B cell (primary cell): ENCODE measurements around the gene GANAB. TPM values are rescaled to one million over a fixed set of nuclear protein-coding genes. Genes with fewer than 3 reads are reported as not detected.
A peak's percentile ranks its signal among the peaks of the same experiment; 100 is the strongest.

Experiments used
- ATAC-seq: fragments of 200-7000 bp; cut with Tn5 transposase; one replicate; pipeline ENCODE4 v1.10.0; 2021; ENCODE audit warnings: low read depth, mild to moderate bottlenecking, moderate number of reproducible peaks, moderate library complexity
- CTCF ChIA-PET: fragments of 350-600 bp; sonication (Branson Sonifier 250); formaldehyde crosslinking; loops from one replicate; lab custom pipeline; 2021; ENCODE audit warnings: antibody characterized with exemption, inconsistent platforms; lab: Charles Lee
- POLR2A ChIA-PET: fragments of 350-600 bp; sonication (Branson Sonifier 250); formaldehyde crosslinking; loops from one replicate; lab custom pipeline; 2021; ENCODE audit warnings: antibody characterized with exemption; lab: Charles Lee
- DNase-seq: peaks from one replicate; pipeline ENCODE4 v3.0.0; 2013
- H2AFZ ChIP-seq: 2 replicates; pipeline ENCODE4 v1.6.1; 2012; ENCODE audit warnings: mild to moderate bottlenecking, low read depth, low read length; ENCODE audit not compliant: insufficient read depth, poor library complexity, severe bottlenecking
- H3K27ac ChIP-seq, 2 donors: 1 replicate in 1 of 2; 2 replicates in 1 of 2; pipeline ENCODE4 v1.5.1; 2012 to 2013; ENCODE audit warnings: low read length in 2 of 2, mild to moderate bottlenecking in 2 of 2, moderate library complexity in 1 of 2
- H3K27me3 ChIP-seq, 4 experiments: fragments of 200-600 bp in 1 of 4; sonication (generic) in 1 of 4; replicated peaks in 1 of 4; 1 replicate in 2 of 4; 2 replicates in 2 of 4; pipeline versions ENCODE4 v1.6.1 to v1.7.0; 2013 to 2016; ENCODE audit warnings: low read length in 3 of 4, mild to moderate bottlenecking in 2 of 4, mixed read lengths in 1 of 4, moderate library complexity in 1 of 4; ENCODE audit not compliant: insufficient read depth in 4 of 4, control insufficient read depth in 3 of 4; ENCODE audit errors: control extremely low read depth in 1 of 4
- H3K36me3 ChIP-seq, 2 experiments: replicated peaks in 1 of 2; 1 replicate in 1 of 2; 2 replicates in 1 of 2; pipeline versions ENCODE4 v1.6.1 to v1.7.1; 2013; ENCODE audit warnings: low read length in 1 of 2; ENCODE audit not compliant: insufficient read depth in 2 of 2, control insufficient read depth in 1 of 2; ENCODE audit errors: control extremely low read depth in 1 of 2, extremely low read depth in 1 of 2
- H3K4me1 ChIP-seq, 2 donors: fragments of 200-600 bp in 1 of 2; sonication (generic) in 1 of 2; 1 replicate in 1 of 2; 2 replicates in 1 of 2; pipeline versions ENCODE4 v1.5.1 to v1.6.1; 2013 to 2017; ENCODE audit warnings: low read length in 2 of 2; ENCODE audit not compliant: control insufficient read depth in 2 of 2, insufficient read depth in 2 of 2
- H3K4me2 ChIP-seq: replicated peaks from 2 replicates; pipeline ENCODE3; 2012; ENCODE audit warnings: mild to moderate bottlenecking, low read depth, low read length; ENCODE audit not compliant: poor library complexity, severe bottlenecking
- H3K4me3 ChIP-seq, 5 experiments: fragments of 200-600 bp in 1 of 5; sonication (generic) in 1 of 5; 1 replicate in 3 of 5; 2 replicates in 2 of 5; pipeline versions ENCODE4 v1.5.1 to v1.7.0; 2011 to 2016; ENCODE audit warnings: low read length in 4 of 5, mild to moderate bottlenecking in 4 of 5, low read depth in 2 of 5, control low read depth in 1 of 5, moderate library complexity in 1 of 5; ENCODE audit not compliant: insufficient read depth in 1 of 5; ENCODE audit errors: control extremely low read depth in 1 of 5, extremely low read depth in 1 of 5
- H3K79me2 ChIP-seq: fragments of 200-600 bp; sonication (generic); one replicate; pipeline ENCODE4 v1.6.0; 2016; ENCODE audit warnings: low read length; ENCODE audit not compliant: control insufficient read depth, insufficient read depth
- H3K9ac ChIP-seq: fragments of 200-600 bp; sonication (generic); 2 replicates; pipeline ENCODE4 v1.6.1; 2017; ENCODE audit warnings: mild to moderate bottlenecking, low read length, moderate library complexity
- H3K9me3 ChIP-seq, 3 donors: one replicate each; pipeline versions ENCODE4 v1.6.1 to v1.7.1; 2013; ENCODE audit warnings: low read length in 2 of 3; ENCODE audit not compliant: control insufficient read depth in 2 of 3, insufficient read depth in 1 of 3; ENCODE audit errors: control extremely low read depth in 1 of 3
- H4K20me1 ChIP-seq: 2 replicates; pipeline ENCODE4 v1.6.0; 2012; ENCODE audit warnings: mild to moderate bottlenecking, low read length; ENCODE audit not compliant: insufficient read depth, control insufficient read depth, poor library complexity, severe bottlenecking
- H3K27ac Mint-ChIP-seq: one replicate; pipeline ENCODE4 v1.8.0; 2021; ENCODE audit warnings: mixed read lengths
- H3K27me3 Mint-ChIP-seq: one replicate; pipeline ENCODE4 v1.8.0; 2021; ENCODE audit warnings: mixed read lengths
- H3K4me1 Mint-ChIP-seq: one replicate; pipeline ENCODE4 v1.8.0; 2021; ENCODE audit warnings: mixed read lengths
- H3K4me3 Mint-ChIP-seq: one replicate; pipeline ENCODE4 v1.8.0; 2021; ENCODE audit warnings: mixed read lengths
- H3K9me3 Mint-ChIP-seq: one replicate; pipeline ENCODE4 v1.8.0; 2022; ENCODE audit warnings: mixed read lengths; ENCODE audit not compliant: insufficient read depth
- EZH2 ChIP-seq: IDR thresholded peaks from 2 replicates; pipeline ENCODE4 v1.6.1; 2012; ENCODE audit warnings: borderline replicate concordance, low read depth, mild to moderate bottlenecking, moderate library complexity, low read length; ENCODE audit not compliant: insufficient read depth, poor library complexity, severe bottlenecking
- WGBS: methylation state at CpG from one replicate; pipeline ENCODE4 v1.1.5; 2013; ENCODE audit warnings: missing lambda C conversion rate; ENCODE audit not compliant: insufficient coverage; 5-methylcytosine and 5-hydroxymethylcytosine counted together
- intact Hi-C: fragments of 100-400 bp; cut with micrococcal nuclease; formaldehyde crosslinking; loops from one replicate; pipeline ENCODE4 v1.10.0; 2022
- polyA plus RNA-seq: library from polyadenylated mRNA; depleted of rRNA; stranded (reverse); fragments of >200 nt; gene quantifications from 2 replicates; pipeline ENCODE4 v1.2.3, GENCODE V29; 2012
- total RNA-seq, 2 donors: library from RNA; stranded (reverse); fragments of 120-200 nt in 1 of 2; gene quantifications; 1 replicate in 1 of 2; 2 replicates in 1 of 2; pipeline versions ENCODE4 v1.2.3 to v1.2.4, GENCODE V29; 2013 to 2022
- TF ChIP-seq, protein P1 (sequence below): fragments of 200-600 bp; IDR thresholded peaks from one replicate; pipeline ENCODE4 v1.8.0; 2022; ENCODE audit warnings: antibody characterized with exemption, mild to moderate bottlenecking

The GANAB gene
- total and polyA plus RNA-seq, 2 donors (not counting 1 experiment from before 2014, with no cell fraction given) = 98.7 to 204 TPM

DNA sequence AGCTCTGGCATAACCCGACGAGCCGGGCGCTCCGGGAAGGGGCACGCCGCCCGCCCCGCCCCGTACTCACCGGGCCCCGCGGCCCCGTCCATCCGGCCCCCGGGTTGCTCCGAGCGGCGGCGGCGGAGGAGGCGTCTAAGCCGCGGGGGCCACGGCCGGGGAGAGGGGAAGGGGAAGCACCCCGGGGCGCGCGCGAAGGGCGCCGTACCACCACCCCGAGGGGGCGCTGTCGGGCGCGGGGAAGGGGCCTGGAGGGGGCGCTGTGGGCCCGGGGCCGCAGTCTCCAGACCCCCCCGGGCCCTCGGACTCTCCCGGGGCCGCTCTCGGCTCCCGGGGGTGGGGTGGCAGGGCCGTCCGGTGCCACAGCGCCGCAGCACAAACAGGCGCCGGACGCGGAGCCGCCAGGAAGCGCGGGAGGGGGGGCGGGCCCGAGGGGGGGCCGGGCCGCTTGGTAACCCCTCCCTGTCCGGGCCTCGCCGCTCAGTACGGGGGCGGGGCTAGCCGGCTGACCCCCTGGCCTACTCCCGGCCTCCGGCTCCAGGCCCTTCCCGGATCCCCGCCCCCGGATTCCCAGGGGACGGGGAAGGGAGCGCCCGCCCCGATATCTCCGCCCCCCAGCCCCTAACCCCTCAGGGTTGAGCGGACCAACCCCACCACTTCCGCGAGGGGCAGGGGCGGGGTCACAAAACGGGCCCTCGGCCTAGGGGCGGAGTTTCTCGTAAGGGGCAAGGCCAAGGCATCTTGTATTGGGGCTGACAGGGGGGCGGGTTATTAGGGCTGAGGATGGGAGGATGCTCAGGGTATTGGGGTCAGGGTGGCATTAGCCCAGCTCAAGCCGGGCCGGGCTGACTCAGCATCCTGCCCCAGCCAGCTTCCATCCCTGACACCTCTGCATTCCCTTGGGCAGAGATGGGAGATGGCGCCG is 33.8 kb downstream of the GANAB start, which contains the start of the genes EML3 and ROM1:
Gene EML3 (minus strand): TSS at position 410 of the 925 bp plus-strand sequence. CDS start 318 bp downstream, at position 92.
Gene ROM1 (plus strand): TSS at position 892 of the 925 bp plus-strand sequence. CDS start 25 bp downstream, at position 917.
- Mint-ChIP-seq H3K27ac (peak within 1 kb of the TSS; percentile 99), H3K4me1 (peaks cover 25% of the 10 kb centered on the region), H3K27me3 (no peaks in the 10 kb centered on the region), H3K9me3 (no peaks in the 10 kb centered on the region), H3K4me3 (peak within 1 kb of the TSS; percentile 97)
- Histone ChIP-seq H3K4me2 (peak within 1 kb of the TSS; percentile 90), H3K9me3 (no peaks in the 10 kb centered on the region), H3K27me3 (no peaks in the 10 kb centered on the region), H4K20me1 (peaks cover 11% of the 10 kb centered on the region), H3K36me3 (peaks cover 0 to 38% of the 10 kb centered on the region in 2 experiments), H3K4me1 (peaks cover 10 to 25% of the 10 kb centered on the region in 2 donors), H2AFZ (peak within 1 kb of the TSS; percentile 90), H3K27ac (peak within 1 kb of the TSS; percentile 76 to 96), H3K9ac (peak within 1 kb of the TSS; percentile 74), H3K79me2 (peaks cover 61% of the 10 kb centered on the region), H3K4me3 (peak within 1 kb of the TSS; percentile 70 to 84 (median 75))
- ATAC-seq = peak; percentile 79
- TF ChIP-seq EZH2 = no peak
- TF ChIP-seq, protein P1, sequence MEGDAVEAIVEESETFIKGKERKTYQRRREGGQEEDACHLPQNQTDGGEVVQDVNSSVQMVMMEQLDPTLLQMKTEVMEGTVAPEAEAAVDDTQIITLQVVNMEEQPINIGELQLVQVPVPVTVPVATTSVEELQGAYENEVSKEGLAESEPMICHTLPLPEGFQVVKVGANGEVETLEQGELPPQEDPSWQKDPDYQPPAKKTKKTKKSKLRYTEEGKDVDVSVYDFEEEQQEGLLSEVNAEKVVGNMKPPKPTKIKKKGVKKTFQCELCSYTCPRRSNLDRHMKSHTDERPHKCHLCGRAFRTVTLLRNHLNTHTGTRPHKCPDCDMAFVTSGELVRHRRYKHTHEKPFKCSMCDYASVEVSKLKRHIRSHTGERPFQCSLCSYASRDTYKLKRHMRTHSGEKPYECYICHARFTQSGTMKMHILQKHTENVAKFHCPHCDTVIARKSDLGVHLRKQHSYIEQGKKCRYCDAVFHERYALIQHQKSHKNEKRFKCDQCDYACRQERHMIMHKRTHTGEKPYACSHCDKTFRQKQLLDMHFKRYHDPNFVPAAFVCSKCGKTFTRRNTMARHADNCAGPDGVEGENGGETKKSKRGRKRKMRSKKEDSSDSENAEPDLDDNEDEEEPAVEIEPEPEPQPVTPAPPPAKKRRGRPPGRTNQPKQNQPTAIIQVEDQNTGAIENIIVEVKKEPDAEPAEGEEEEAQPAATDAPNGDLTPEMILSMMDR = peak; percentile 99
- WGBS = 4% methylated on average over 76 of the region's 91 CpGs
- intact Hi-C loops = loop anchor here (1.0 to 2.0 kb wide), 7 partner anchors 10 to 114 kb away; partner anchors contain the start of genes C11orf98, CSKMT, GANAB and HNRNPUL2
- DNase-seq = peak; percentile 92
- ChIA-PET POLR2A (interaction anchor here (1.0 to 2.7 kb wide), 7 partner anchors 11 to 229 kb away, joined by 3 to 16 read pairs (median 3); partner anchors contain the start of genes MTA2, TUT1, UBXN1 and ZBTB3), CTCF (interaction anchor here (0.8 to 3.7 kb wide), 12 partner anchors 9 to 82 kb away, joined by 3 to 32 read pairs (median 4); partner anchors contain the start of genes B3GAT3, C11orf98, CSKMT and EEF1G)
